ENCODE measurements around the gene CARD6. TPM values are rescaled to one million over a fixed set of nuclear protein-coding genes. Genes with fewer than 3 reads are reported as not detected.

CARD6 gene
- total and polyA plus RNA-seq, 2 donors (not counting 1 experiment from before 2014, with no cell fraction given) = 0.72 to 2.7 TPM

GRCh38 chr5:40826489-40827187 lies 14.5 kb upstream of the CARD6 start:
- TF ChIP-seq, protein P1, sequence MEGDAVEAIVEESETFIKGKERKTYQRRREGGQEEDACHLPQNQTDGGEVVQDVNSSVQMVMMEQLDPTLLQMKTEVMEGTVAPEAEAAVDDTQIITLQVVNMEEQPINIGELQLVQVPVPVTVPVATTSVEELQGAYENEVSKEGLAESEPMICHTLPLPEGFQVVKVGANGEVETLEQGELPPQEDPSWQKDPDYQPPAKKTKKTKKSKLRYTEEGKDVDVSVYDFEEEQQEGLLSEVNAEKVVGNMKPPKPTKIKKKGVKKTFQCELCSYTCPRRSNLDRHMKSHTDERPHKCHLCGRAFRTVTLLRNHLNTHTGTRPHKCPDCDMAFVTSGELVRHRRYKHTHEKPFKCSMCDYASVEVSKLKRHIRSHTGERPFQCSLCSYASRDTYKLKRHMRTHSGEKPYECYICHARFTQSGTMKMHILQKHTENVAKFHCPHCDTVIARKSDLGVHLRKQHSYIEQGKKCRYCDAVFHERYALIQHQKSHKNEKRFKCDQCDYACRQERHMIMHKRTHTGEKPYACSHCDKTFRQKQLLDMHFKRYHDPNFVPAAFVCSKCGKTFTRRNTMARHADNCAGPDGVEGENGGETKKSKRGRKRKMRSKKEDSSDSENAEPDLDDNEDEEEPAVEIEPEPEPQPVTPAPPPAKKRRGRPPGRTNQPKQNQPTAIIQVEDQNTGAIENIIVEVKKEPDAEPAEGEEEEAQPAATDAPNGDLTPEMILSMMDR (IDR thresholded peaks at IDR 0.05) = no peak
- no peak for TF ChIP-seq EZH2 (IDR thresholded peaks at IDR 0.05; ENCODE audit: borderline replicate concordance, insufficient read depth, low read depth, low read length, poor library complexity, severe bottlenecking)
- Histone ChIP-seq H3K4me2 (replicated peaks; ENCODE audit: low read depth, low read length, poor library complexity, severe bottlenecking) (no peak overlapping the region), H3K4me3 (ENCODE audit: control extremely low read depth in 1 of 5, extremely low read depth in 1 of 5, insufficient read depth in 1 of 5, low read depth in 2 of 5, low read length in 4 of 5) (no peak overlapping the region), H2AFZ (ENCODE audit: insufficient read depth, low read depth, low read length, poor library complexity, severe bottlenecking) (no peak overlapping the region), H3K79me2 (ENCODE audit: control insufficient read depth, insufficient read depth, low read length) (no peaks in the 10 kb centered on the region), H4K20me1 (ENCODE audit: control insufficient read depth, insufficient read depth, low read length, poor library complexity, severe bottlenecking) (peaks cover 29% of the 10 kb centered on the region), H3K36me3 (replicated peaks in 1 of 2; ENCODE audit: control extremely low read depth in 1 of 2, control insufficient read depth in 1 of 2, extremely low read depth in 1 of 2, insufficient read depth in 2 of 2, low read length in 1 of 2) (peaks cover 22 to 47% of the 10 kb centered on the region in 2 experiments), H3K27ac (ENCODE audit: low read length in 2 of 2) (no peak overlapping the region), H3K27me3 (replicated peaks in 1 of 4; ENCODE audit: control extremely low read depth in 1 of 4, control insufficient read depth in 3 of 4, insufficient read depth in 4 of 4, low read length in 3 of 4) (no peaks in the 10 kb centered on the region), H3K4me1 (ENCODE audit: control insufficient read depth in 2 of 2, insufficient read depth in 2 of 2, low read length in 2 of 2) (no peaks in the 10 kb centered on the region), H3K9ac (ENCODE audit: low read length) (no peak overlapping the region), H3K9me3 (ENCODE audit: control extremely low read depth in 1 of 3, control insufficient read depth in 2 of 3, insufficient read depth in 1 of 3, low read length in 2 of 3) (no peaks in the 10 kb centered on the region)
- POLR2A ChIA-PET = no interaction called here
- intact Hi-C loops (cut with micrococcal nuclease) = no loop called here
- H3K9me3 Mint-ChIP-seq (ENCODE audit: insufficient read depth) = no peaks in the 10 kb centered on the region
- no peak overlapping the region for H3K27ac Mint-ChIP-seq
- WGBS (ENCODE audit: insufficient coverage) = 94% methylated on average over 4 of the region's 5 CpGs
- ATAC-seq (ENCODE audit: low read depth) (no peak), DNase-seq (no peak)
- H3K27me3 Mint-ChIP-seq = no peaks in the 10 kb centered on the region
- H3K4me1 Mint-ChIP-seq = peaks cover 4% of the 10 kb centered on the region
- CTCF ChIA-PET = no interaction called here
- H3K4me3 Mint-ChIP-seq = no peak overlapping the region

- H3K79me2 ChIP-seq (ENCODE audit: control insufficient read depth, insufficient read depth, low read length) = no peaks in the 10 kb centered on the region
- Mint-ChIP-seq H3K9me3 (ENCODE audit: insufficient read depth) (no peaks in the 10 kb centered on the region), H3K4me1 (peaks cover 10% of the 10 kb centered on the region), H3K27ac (no peak overlapping the region), H3K27me3 (no peaks in the 10 kb centered on the region), H3K4me3 (no peak overlapping the region)
- no peaks in the 10 kb centered on the region for H3K4me1 ChIP-seq (ENCODE audit: control insufficient read depth in 2 of 2, insufficient read depth in 2 of 2, low read length in 2 of 2)
- no peaks in the 10 kb centered on the region for H3K9me3 ChIP-seq (ENCODE audit: control extremely low read depth in 1 of 3, control insufficient read depth in 2 of 3, insufficient read depth in 1 of 3, low read length in 2 of 3)
- H2AFZ ChIP-seq (ENCODE audit: insufficient read depth, low read depth, low read length, poor library complexity, severe bottlenecking) = no peak overlapping the region
- ATAC-seq (ENCODE audit: low read depth) (no peak), DNase-seq (no peak)
- WGBS (ENCODE audit: insufficient coverage) = 95% methylated on average over 11 of the region's 14 CpGs
- no peak overlapping the region for H3K4me2 ChIP-seq (replicated peaks; ENCODE audit: low read depth, low read length, poor library complexity, severe bottlenecking)
- H3K36me3 ChIP-seq (replicated peaks in 1 of 2; ENCODE audit: control extremely low read depth in 1 of 2, control insufficient read depth in 1 of 2, extremely low read depth in 1 of 2, insufficient read depth in 2 of 2, low read length in 1 of 2) = peaks cover 27 to 54% of the 10 kb centered on the region in 2 experiments
- H3K4me3 ChIP-seq (ENCODE audit: control extremely low read depth in 1 of 5, extremely low read depth in 1 of 5, insufficient read depth in 1 of 5, low read depth in 2 of 5, low read length in 4 of 5) = no peak overlapping the region
- no peak overlapping the region for H3K9ac ChIP-seq (ENCODE audit: low read length)
- intact Hi-C loops (cut with micrococcal nuclease) = no loop called here
- CTCF ChIA-PET = no interaction called here
- no peak for TF ChIP-seq EZH2 (IDR thresholded peaks at IDR 0.05; ENCODE audit: borderline replicate concordance, insufficient read depth, low read depth, low read length, poor library complexity, severe bottlenecking)
- TF ChIP-seq, protein P1 (IDR thresholded peaks at IDR 0.05) = no peak
- POLR2A ChIA-PET = no interaction called here
- H3K27ac ChIP-seq (ENCODE audit: low read length in 2 of 2) = no peak overlapping the region
- peaks cover 29% of the 10 kb centered on the region for H4K20me1 ChIP-seq (ENCODE audit: control insufficient read depth, insufficient read depth, low read length, poor library complexity, severe bottlenecking)
- H3K27me3 ChIP-seq (replicated peaks in 1 of 4; ENCODE audit: control extremely low read depth in 1 of 4, control insufficient read depth in 3 of 4, insufficient read depth in 4 of 4, low read length in 3 of 4) = no peaks in the 10 kb centered on the region
Measured at GRCh38 chr5:40827188-40827977, 13.8 kb upstream of the CARD6 start.

Measured in B cell (primary cell).